OCI-LY7 (cell line): ENCODE data around the gene TRIM9. TPM values are rescaled to one million over a fixed set of nuclear protein-coding genes. Genes with fewer than 3 reads are reported as not detected.

Experiments used
- BruUV-seq: library from RNA; stranded (reverse); fragments of 400-500 nt; replicated peaks from 2 replicates; lab custom pipeline; 2021; lab: Mats Ljungman, UMichigan
- CTCF ChIA-PET: fragments of 300-600 bp; sonication (Branson Sonifier 250); formaldehyde crosslinking; loops from one replicate; lab custom pipeline; 2022; ENCODE audit warnings: antibody characterized with exemption; ENCODE audit not compliant: unreplicated experiment; lab: Charles Lee
- POLR2A ChIA-PET: fragments of 300-600 bp; sonication (Branson Sonifier 250); formaldehyde crosslinking; loops from one replicate; lab custom pipeline; 2022; ENCODE audit warnings: antibody characterized with exemption; lab: Charles Lee
- DNase-seq: peaks from one replicate; pipeline ENCODE4 v3.0.0-alpha.2; 2015; ENCODE audit warnings: low spot score
- H2AFZ ChIP-seq: fragments of 200-600 bp; sonication (generic), shearing (Covaris generic); 2 replicates; pipeline ENCODE4 v1.6.1; 2014; ENCODE audit warnings: mild to moderate bottlenecking, antibody characterized with exemption, low read length, moderate library complexity
- H3K27ac ChIP-seq: fragments of 200-600 bp; sonication (generic); 2 replicates; pipeline ENCODE4 v1.5.1; 2014; ENCODE audit warnings: mixed run types, low read depth, mild to moderate bottlenecking, moderate library complexity, low read length, inconsistent platforms; ENCODE audit not compliant: poor library complexity, severe bottlenecking
- H3K36me3 ChIP-seq: fragments of 200-600 bp; sonication (generic); 2 replicates; pipeline ENCODE4 v1.6.1; 2014; ENCODE audit warnings: mild to moderate bottlenecking, antibody characterized with exemption, low read length, moderate library complexity, mixed read lengths; ENCODE audit not compliant: insufficient read depth
- H3K4me1 ChIP-seq: fragments of 200-600 bp; sonication (generic); 2 replicates; pipeline ENCODE4 v1.5.1; 2014; ENCODE audit warnings: mild to moderate bottlenecking, low read length; ENCODE audit not compliant: insufficient read depth, poor library complexity, severe bottlenecking
- H3K4me2 ChIP-seq: fragments of 200-600 bp; sonication (generic); 2 replicates; pipeline ENCODE4 v1.6.1; 2014; ENCODE audit warnings: mild to moderate bottlenecking, low read length
- H3K4me3 ChIP-seq: fragments of 200-600 bp; sonication (generic); 2 replicates; pipeline ENCODE4 v1.5.1; 2014; ENCODE audit warnings: mild to moderate bottlenecking, low read depth, low read length; ENCODE audit not compliant: poor library complexity, severe bottlenecking
- H3K79me2 ChIP-seq: fragments of 200-600 bp; sonication (generic); 2 replicates; pipeline ENCODE4 v1.6.1; 2016; ENCODE audit warnings: low read depth, mild to moderate bottlenecking, low read length, moderate library complexity, mixed read lengths; ENCODE audit not compliant: insufficient read depth
- H3K9me2 ChIP-seq: fragments of 200-600 bp; sonication (generic); 2 replicates; pipeline ENCODE4 v1.6.1; 2016; ENCODE audit warnings: mild to moderate bottlenecking, low read length, mixed read lengths; ENCODE audit not compliant: insufficient read depth
- H3K9me3 ChIP-seq: fragments of 200-600 bp; sonication (generic); 2 replicates; pipeline ENCODE4 v1.6.1; 2014; ENCODE audit warnings: mild to moderate bottlenecking, mixed run types, low read length, mixed read lengths
- H4K20me1 ChIP-seq: fragments of 200-600 bp; sonication (generic); 2 replicates; pipeline ENCODE4 v1.6.1; 2014; ENCODE audit warnings: mild to moderate bottlenecking, antibody characterized with exemption, low read length, moderate library complexity, mixed read lengths; ENCODE audit not compliant: insufficient read depth
- EZH2phosphoT487 ChIP-seq: fragments of 200-600 bp; sonication (generic); IDR thresholded peaks from 2 replicates; pipeline ENCODE4 v1.6.1; 2018; ENCODE audit warnings: low read depth, borderline replicate concordance, mild to moderate bottlenecking, mixed run types, antibody characterized with exemption, low read length, moderate library complexity, mixed read lengths
- intact Hi-C: fragments of 100-400 bp; cut with micrococcal nuclease; formaldehyde crosslinking; loops from one replicate; pipeline ENCODE4 v1.10.0; 2022; ENCODE audit not compliant: unreplicated experiment
- total RNA-seq, 2 experiments: library from RNA; depleted of rRNA in 1 of 2; stranded (reverse); fragments of >200 nt in 1 of 2; shearing (Covaris generic) in 1 of 2; gene quantifications; 2 replicates each; pipeline ENCODE4 v1.2.3, GENCODE V29; 2014 to 2022
- TF ChIP-seq, protein P1 (sequence below): fragments of 200-600 bp; sonication (generic); conservative IDR thresholded peaks from 2 replicates; pipeline ENCODE4 v1.5.1; 2014; ENCODE audit warnings: mild to moderate bottlenecking, antibody characterized with exemption, low read length, moderate library complexity, mixed read lengths

TRIM9 gene
- total RNA-seq, 2 experiments from 2014 or later = 1.4 to 7.9 TPM

GRCh38 chr14:51140338-51140737, 45.4 kb upstream of the TRIM9 start:
- Histone ChIP-seq H3K4me3 (no peak overlapping the region), H3K79me2 (no peaks in the 10 kb centered on the region), H2AFZ (no peak overlapping the region), H4K20me1 (no peaks in the 10 kb centered on the region), H3K9me3 (no peaks in the 10 kb centered on the region), H3K27ac (no peak overlapping the region), H3K4me2 (no peak overlapping the region), H3K36me3 (no peaks in the 10 kb centered on the region), H3K4me1 (no peaks in the 10 kb centered on the region), H3K9me2 (no peaks in the 10 kb centered on the region)
- no peak for TF ChIP-seq EZH2phosphoT487
- TF ChIP-seq, protein P1, sequence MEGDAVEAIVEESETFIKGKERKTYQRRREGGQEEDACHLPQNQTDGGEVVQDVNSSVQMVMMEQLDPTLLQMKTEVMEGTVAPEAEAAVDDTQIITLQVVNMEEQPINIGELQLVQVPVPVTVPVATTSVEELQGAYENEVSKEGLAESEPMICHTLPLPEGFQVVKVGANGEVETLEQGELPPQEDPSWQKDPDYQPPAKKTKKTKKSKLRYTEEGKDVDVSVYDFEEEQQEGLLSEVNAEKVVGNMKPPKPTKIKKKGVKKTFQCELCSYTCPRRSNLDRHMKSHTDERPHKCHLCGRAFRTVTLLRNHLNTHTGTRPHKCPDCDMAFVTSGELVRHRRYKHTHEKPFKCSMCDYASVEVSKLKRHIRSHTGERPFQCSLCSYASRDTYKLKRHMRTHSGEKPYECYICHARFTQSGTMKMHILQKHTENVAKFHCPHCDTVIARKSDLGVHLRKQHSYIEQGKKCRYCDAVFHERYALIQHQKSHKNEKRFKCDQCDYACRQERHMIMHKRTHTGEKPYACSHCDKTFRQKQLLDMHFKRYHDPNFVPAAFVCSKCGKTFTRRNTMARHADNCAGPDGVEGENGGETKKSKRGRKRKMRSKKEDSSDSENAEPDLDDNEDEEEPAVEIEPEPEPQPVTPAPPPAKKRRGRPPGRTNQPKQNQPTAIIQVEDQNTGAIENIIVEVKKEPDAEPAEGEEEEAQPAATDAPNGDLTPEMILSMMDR = no peak
- no TSS peak for BruUV-seq
- POLR2A ChIA-PET = no interaction called here
- intact Hi-C loops = no loop called here
- CTCF ChIA-PET = no interaction called here
- DNase-seq = no peak

- Histone ChIP-seq H3K4me3 (no peak overlapping the region), H3K4me2 (no peak overlapping the region), H2AFZ (no peak overlapping the region), H4K20me1 (no peaks in the 10 kb centered on the region), H3K9me2 (no peaks in the 10 kb centered on the region), H3K36me3 (no peaks in the 10 kb centered on the region), H3K27ac (no peak overlapping the region), H3K79me2 (no peaks in the 10 kb centered on the region), H3K9me3 (no peaks in the 10 kb centered on the region), H3K4me1 (no peaks in the 10 kb centered on the region)
- BruUV-seq = no TSS peak
- ChIA-PET CTCF (no interaction called here), POLR2A (interaction anchor here (0.7 kb wide), 1 partner anchor 43 kb away, joined by 3 read pairs; no protein-coding TSS in a partner anchor)
- no peak for TF ChIP-seq EZH2phosphoT487
- TF ChIP-seq, protein P1 = no peak
- DNase-seq = no peak
- intact Hi-C loops = no loop called here
Measured at GRCh38 chr14:51139121-51139681, 44.3 kb upstream of the TRIM9 start.

DNA sequence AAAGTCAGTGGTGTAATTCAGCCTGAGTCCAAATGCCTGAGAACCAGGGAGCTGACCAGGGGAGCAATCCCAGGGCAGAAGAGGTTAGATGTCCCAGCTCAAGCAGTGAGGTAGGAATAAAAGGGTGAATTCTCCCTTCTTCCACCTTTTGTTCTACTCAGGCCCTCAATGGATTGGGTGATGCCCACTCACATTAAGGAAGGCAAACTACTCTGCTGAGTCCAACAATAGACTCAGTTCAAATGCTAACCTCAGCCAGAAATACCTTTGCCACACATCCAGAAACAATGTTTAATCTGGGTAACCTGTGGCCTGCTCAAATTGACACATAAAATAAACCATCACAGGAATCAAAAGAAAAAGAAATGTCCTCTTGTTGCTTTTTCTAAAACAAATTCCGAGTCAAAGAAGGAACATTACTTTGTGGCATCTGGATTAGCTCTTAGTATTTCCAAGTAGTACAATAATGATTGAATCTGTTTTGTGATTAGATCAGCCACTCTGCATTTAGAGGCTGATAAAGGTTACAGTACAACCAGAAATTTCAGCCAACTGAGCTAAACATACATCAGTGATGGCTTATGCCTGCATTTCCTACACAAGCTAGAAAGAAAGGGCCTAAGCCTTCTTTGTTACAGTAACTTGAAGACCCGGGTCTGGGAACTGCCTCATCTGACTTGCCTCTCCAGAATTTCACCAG, 43.6 kb upstream of the TRIM9 start:
- no TSS peak for BruUV-seq
- Histone ChIP-seq H2AFZ (no peak overlapping the region), H3K4me2 (no peak overlapping the region)

More for the DNA sequence above, 43.6 kb upstream of the TRIM9 start:
- H3K79me2 ChIP-seq = no peaks in the 10 kb centered on the region
- no peaks in the 10 kb centered on the region for H3K36me3 ChIP-seq
- H3K4me3 ChIP-seq = no peak overlapping the region
- no peaks in the 10 kb centered on the region for H4K20me1 ChIP-seq
- TF ChIP-seq, protein P1 = no peak
- TF ChIP-seq EZH2phosphoT487 = no peak
- DNase-seq = no peak
- no peaks in the 10 kb centered on the region for H3K9me2 ChIP-seq
- POLR2A ChIA-PET = interaction anchor here (0.7 kb wide), 1 partner anchor 43 kb away, joined by 3 read pairs; no protein-coding TSS in a partner anchor
- CTCF ChIA-PET = no interaction called here
- intact Hi-C loops = no loop called here
- no peaks in the 10 kb centered on the region for H3K9me3 ChIP-seq
- no peaks in the 10 kb centered on the region for H3K4me1 ChIP-seq
- H3K27ac ChIP-seq = no peak overlapping the region
